H9 (cell line): ENCODE data around the gene NAXD. TPM values are rescaled to one million over a fixed set of nuclear protein-coding genes. Genes with fewer than 3 reads are reported as not detected.

Experiments
- DNase-seq: peaks from one replicate; pipeline ENCODE4 v3.0.0-alpha.2; 2017
- H2AFZ ChIP-seq: one replicate; pipeline ENCODE4 v1.6.1; 2013; ENCODE audit warnings: mild to moderate bottlenecking, low read length, control low read depth, moderate library complexity
- H2AK5ac ChIP-seq: 2 replicates; pipeline ENCODE4 v1.6.1; 2013; ENCODE audit warnings: low read length, control low read depth, mixed read lengths; ENCODE audit not compliant: insufficient read length
- H2BK120ac ChIP-seq: one replicate; pipeline ENCODE4 v1.6.1; 2013; ENCODE audit warnings: low read depth, mild to moderate bottlenecking, low read length, control low read depth, inconsistent platforms; ENCODE audit not compliant: poor library complexity, severe bottlenecking
- H2BK12ac ChIP-seq: 2 replicates; pipeline ENCODE4 v1.6.1; 2013; ENCODE audit warnings: low read length, control low read depth, mixed read lengths, low read depth; ENCODE audit not compliant: insufficient read length
- H2BK15ac ChIP-seq: 2 replicates; pipeline ENCODE4 v1.6.1; 2013; ENCODE audit warnings: low read depth, low read length, control low read depth
- H2BK20ac ChIP-seq: one replicate; pipeline ENCODE4 v1.6.1; 2013; ENCODE audit warnings: low read depth, mild to moderate bottlenecking, low read length, control low read depth, inconsistent platforms; ENCODE audit not compliant: poor library complexity, severe bottlenecking
- H2BK5ac ChIP-seq: 2 replicates; pipeline ENCODE4 v1.6.1; 2013; ENCODE audit warnings: low read length, control low read depth, mixed read lengths; ENCODE audit not compliant: insufficient read length
- H3K14ac ChIP-seq: 2 replicates; pipeline ENCODE4 v1.6.1; 2013; ENCODE audit warnings: low read length, control low read depth; ENCODE audit not compliant: insufficient read depth
- H3K18ac ChIP-seq: 2 replicates; pipeline ENCODE4 v1.6.1; 2013; ENCODE audit warnings: low read depth, mild to moderate bottlenecking, mixed read lengths, low read length, control low read depth; ENCODE audit not compliant: insufficient read length
- H3K23ac ChIP-seq: 2 replicates; pipeline ENCODE4 v1.6.1; 2013; ENCODE audit warnings: low read length, control low read depth, mixed read lengths, low read depth; ENCODE audit not compliant: insufficient read length
- H3K23me2 ChIP-seq: 2 replicates; pipeline ENCODE4 v1.6.1; 2013; ENCODE audit warnings: low read depth, mild to moderate bottlenecking, mixed read lengths, low read length, control low read depth; ENCODE audit not compliant: insufficient read length, poor library complexity, severe bottlenecking
- H3K27ac ChIP-seq: 2 replicates; pipeline ENCODE4 v1.5.1; 2013; ENCODE audit warnings: low read length, control low read depth, mixed read lengths, low read depth; ENCODE audit not compliant: insufficient read length
- H3K27me3 ChIP-seq: 2 replicates; pipeline ENCODE4 v1.6.1; 2013; ENCODE audit warnings: low read length, control low read depth, inconsistent platforms; ENCODE audit not compliant: insufficient read depth
- H3K4ac ChIP-seq: 2 replicates; pipeline ENCODE4 v1.6.1; 2013; ENCODE audit warnings: low read depth, mild to moderate bottlenecking, control low read depth, inconsistent platforms, low read length, moderate library complexity
- H3K4me1 ChIP-seq: 2 replicates; pipeline ENCODE4 v1.6.1; 2013; ENCODE audit warnings: low read length, control low read depth, inconsistent platforms; ENCODE audit not compliant: insufficient read depth
- H3K4me2 ChIP-seq: 2 replicates; pipeline ENCODE4 v1.6.1; 2013; ENCODE audit warnings: low read length, control low read depth, mixed read lengths; ENCODE audit not compliant: insufficient read length, insufficient read depth
- H3K56ac ChIP-seq: 2 replicates; pipeline ENCODE4 v1.6.1; 2013; ENCODE audit warnings: low read depth, mild to moderate bottlenecking, mixed read lengths, low read length, control low read depth; ENCODE audit not compliant: insufficient read length
- H3K79me1 ChIP-seq: 2 replicates; pipeline ENCODE4 v1.6.1; 2013; ENCODE audit warnings: low read depth, mild to moderate bottlenecking, moderate library complexity, low read length, control low read depth, inconsistent platforms; ENCODE audit not compliant: insufficient read depth, poor library complexity, severe bottlenecking
- H3K79me2 ChIP-seq: 2 replicates; pipeline ENCODE4 v1.6.1; 2013; ENCODE audit warnings: low read length, control low read depth, inconsistent platforms; ENCODE audit not compliant: insufficient read depth
- H3K9ac ChIP-seq: 2 replicates; pipeline ENCODE4 v1.6.1; 2013; ENCODE audit warnings: low read length, control low read depth, mixed read lengths; ENCODE audit not compliant: insufficient read length; ENCODE audit errors: extremely low read depth
- H3K9me3 ChIP-seq: one replicate; pipeline ENCODE4 v1.6.1; 2013; ENCODE audit warnings: low read depth, low read length, inconsistent platforms; ENCODE audit not compliant: control insufficient read depth
- H3T11ph ChIP-seq: one replicate; pipeline ENCODE4 v1.6.1; 2013; ENCODE audit warnings: mild to moderate bottlenecking, low read length, control low read depth, inconsistent platforms
- H4K20me1 ChIP-seq: one replicate; pipeline ENCODE4 v1.6.1; 2013; ENCODE audit not compliant: control insufficient read depth, insufficient read length, insufficient read depth
- H4K5ac ChIP-seq: 2 replicates; pipeline ENCODE4 v1.6.1; 2013; ENCODE audit warnings: low read depth, mild to moderate bottlenecking, mixed read lengths, low read length, control low read depth; ENCODE audit not compliant: insufficient read length
- H4K8ac ChIP-seq: replicated peaks from 2 replicates; pipeline ENCODE4 v1.6.1; 2013; ENCODE audit warnings: low read length, control low read depth, mixed read lengths, low read depth; ENCODE audit not compliant: insufficient read length
- H4K91ac ChIP-seq: 2 replicates; pipeline ENCODE4 v1.6.1; 2013; ENCODE audit warnings: low read depth, mild to moderate bottlenecking, moderate library complexity, mixed read lengths, low read length, control low read depth; ENCODE audit not compliant: insufficient read length
- H3K27ac Mint-ChIP-seq, 3 experiments: 2 replicates in 2 of 3; 3 replicates in 1 of 3; pipeline ENCODE4 v1.8.0; 2020 to 2021; ENCODE audit warnings: mixed read lengths in 3 of 3, mild to moderate bottlenecking in 1 of 3, moderate library complexity in 1 of 3
- H3K27me3 Mint-ChIP-seq: 2 replicates; pipeline ENCODE4 v1.8.0; 2021; ENCODE audit warnings: low read depth, mild to moderate bottlenecking, moderate library complexity, mixed read lengths
- H3K36me3 Mint-ChIP-seq, 3 experiments: 2 replicates in 2 of 3; 3 replicates in 1 of 3; pipeline ENCODE4 v1.8.0; 2020 to 2021; ENCODE audit warnings: low read depth in 3 of 3, mixed read lengths in 3 of 3; ENCODE audit not compliant: insufficient read depth in 1 of 3
- H3K4me1 Mint-ChIP-seq, 2 experiments: 2 replicates each; pipeline ENCODE4 v1.8.0; 2020; ENCODE audit warnings: mixed read lengths in 2 of 2
- H3K4me3 Mint-ChIP-seq, 2 experiments: 2 replicates in 1 of 2; 3 replicates in 1 of 2; pipeline ENCODE4 v1.8.0; 2020 to 2021; ENCODE audit warnings: mild to moderate bottlenecking in 2 of 2, mixed read lengths in 2 of 2, moderate library complexity in 1 of 2
- H3K9me3 Mint-ChIP-seq, 2 experiments: 2 replicates in 1 of 2; 3 replicates in 1 of 2; pipeline ENCODE4 v1.8.0; 2020; ENCODE audit warnings: mild to moderate bottlenecking in 2 of 2, mixed read lengths in 2 of 2, moderate library complexity in 1 of 2
- WGBS: extraction: QIAGEN DNeasy Blood & Tissue Kit; methylation state at CpG from one replicate; pipeline ENCODE4 v1.1.7; 2013; ENCODE audit warnings: missing lambda C conversion rate, low lambda C conversion rate, mixed read lengths; ENCODE audit not compliant: insufficient read length; ENCODE audit errors: extremely low coverage; 5-methylcytosine and 5-hydroxymethylcytosine counted together
- total RNA-seq: library from RNA; stranded (reverse); gene quantifications from 2 replicates; pipeline ENCODE4 v1.2.1, GENCODE V29; 2021
- TF ChIP-seq, protein P1 (sequence below): fragments of 200-600 bp; sonication (generic); conservative IDR thresholded peaks from 3 replicates; pipeline ENCODE4 v1.8.0; 2021; ENCODE audit warnings: antibody characterized with exemption, mild to moderate bottlenecking

NAXD gene
- total RNA-seq, 1 experiment from 2014 or later: 25.5 TPM

DNA sequence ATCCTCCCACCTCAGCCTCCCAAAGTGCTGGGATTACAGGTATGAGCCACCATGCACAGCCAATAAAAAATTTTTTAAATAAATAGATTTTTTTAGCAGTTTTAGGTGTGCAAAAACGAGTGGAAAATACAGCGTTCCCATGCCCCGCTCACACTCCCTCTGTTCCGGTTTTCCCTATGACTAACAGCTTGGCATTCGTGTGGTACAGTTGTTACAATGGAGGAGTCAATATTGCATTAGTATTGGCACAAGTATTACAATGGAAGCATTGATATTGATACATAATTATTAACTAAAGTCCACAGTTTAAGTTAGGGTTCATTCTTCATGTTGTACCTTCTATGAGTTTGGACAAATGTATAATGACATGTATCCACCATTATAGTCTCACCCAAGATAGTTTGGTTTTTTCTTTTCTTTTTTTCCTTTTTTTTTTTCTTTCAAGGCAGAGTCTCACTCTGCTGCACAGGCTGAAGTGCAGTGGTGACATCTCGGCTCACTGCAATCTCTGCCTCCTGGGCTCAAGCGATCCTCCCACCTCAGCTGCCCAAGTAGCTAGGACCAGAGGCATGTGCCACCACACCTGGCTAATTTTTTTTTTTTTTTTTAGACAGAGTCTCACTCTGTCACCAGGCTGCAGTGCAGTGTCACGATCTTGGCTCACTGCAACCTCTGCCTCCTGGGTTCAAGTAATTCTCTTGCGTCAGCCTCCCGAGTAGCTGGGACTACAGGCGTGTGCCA, 38.4 kb upstream of the NAXD start:
- no CpG with 5 or more reads among the region's 11 CpGs for WGBS
- peaks cover 11 to 15% of the 10 kb centered on the region in 2 experiments for H3K4me1 Mint-ChIP-seq

More for the DNA sequence above, 38.4 kb upstream of the NAXD start:
- Histone ChIP-seq H4K5ac (no peak overlapping the region), H3K4me1 (no peaks in the 10 kb centered on the region), H3T11ph (no peak overlapping the region), H3K18ac (no peak overlapping the region), H2AK5ac (no peak overlapping the region), H3K23ac (no peak overlapping the region), H2BK12ac (no peak overlapping the region), H3K79me1 (no peaks in the 10 kb centered on the region), H3K4me2 (no peak overlapping the region), H2BK15ac (no peak overlapping the region), H3K27me3 (no peaks in the 10 kb centered on the region), H3K14ac (no peak overlapping the region), H3K56ac (no peak overlapping the region), H3K9ac (no peak overlapping the region), H3K4ac (no peak overlapping the region), H3K9me3 (no peaks in the 10 kb centered on the region), H2AFZ (no peak overlapping the region), H4K20me1 (no peaks in the 10 kb centered on the region), H4K8ac (no peak overlapping the region), H3K27ac (no peak overlapping the region), H3K23me2 (no peaks in the 10 kb centered on the region), H4K91ac (no peak overlapping the region), H2BK20ac (no peak overlapping the region), H3K79me2 (no peaks in the 10 kb centered on the region), H2BK5ac (no peak overlapping the region), H2BK120ac (no peak overlapping the region)
- no peaks in the 10 kb centered on the region for H3K36me3 Mint-ChIP-seq
- no peak overlapping the region for H3K27ac Mint-ChIP-seq
- H3K27me3 Mint-ChIP-seq: peaks cover 14% of the 10 kb centered on the region
- H3K9me3 Mint-ChIP-seq: no peaks in the 10 kb centered on the region
- no peak overlapping the region for H3K4me3 Mint-ChIP-seq
- no peak for DNase-seq
- TF ChIP-seq, protein P1, sequence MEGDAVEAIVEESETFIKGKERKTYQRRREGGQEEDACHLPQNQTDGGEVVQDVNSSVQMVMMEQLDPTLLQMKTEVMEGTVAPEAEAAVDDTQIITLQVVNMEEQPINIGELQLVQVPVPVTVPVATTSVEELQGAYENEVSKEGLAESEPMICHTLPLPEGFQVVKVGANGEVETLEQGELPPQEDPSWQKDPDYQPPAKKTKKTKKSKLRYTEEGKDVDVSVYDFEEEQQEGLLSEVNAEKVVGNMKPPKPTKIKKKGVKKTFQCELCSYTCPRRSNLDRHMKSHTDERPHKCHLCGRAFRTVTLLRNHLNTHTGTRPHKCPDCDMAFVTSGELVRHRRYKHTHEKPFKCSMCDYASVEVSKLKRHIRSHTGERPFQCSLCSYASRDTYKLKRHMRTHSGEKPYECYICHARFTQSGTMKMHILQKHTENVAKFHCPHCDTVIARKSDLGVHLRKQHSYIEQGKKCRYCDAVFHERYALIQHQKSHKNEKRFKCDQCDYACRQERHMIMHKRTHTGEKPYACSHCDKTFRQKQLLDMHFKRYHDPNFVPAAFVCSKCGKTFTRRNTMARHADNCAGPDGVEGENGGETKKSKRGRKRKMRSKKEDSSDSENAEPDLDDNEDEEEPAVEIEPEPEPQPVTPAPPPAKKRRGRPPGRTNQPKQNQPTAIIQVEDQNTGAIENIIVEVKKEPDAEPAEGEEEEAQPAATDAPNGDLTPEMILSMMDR: no peak
